CD14-positive monocyte (primary cell): ENCODE measurements around the gene RCC1. TPM values are rescaled to one million over a fixed set of nuclear protein-coding genes. Genes with fewer than 3 reads are reported as not detected.

Experiments used
- DNase-seq, 3 donors: peaks; one replicate each; pipeline ENCODE4 v3.0.0-alpha.2; 2011 to 2022
- H2AFZ ChIP-seq: 2 replicates; pipeline ENCODE4 v1.6.0; 2012; ENCODE audit warnings: mild to moderate bottlenecking, low read depth, low read length, inconsistent platforms; ENCODE audit not compliant: insufficient read depth, poor library complexity, severe bottlenecking
- H3K27ac ChIP-seq, 2 donors: 1 replicate in 1 of 2; 2 replicates in 1 of 2; pipeline ENCODE4 v1.5.1; 2012 to 2013; ENCODE audit warnings: low read length in 2 of 2, control low read depth in 1 of 2, inconsistent platforms in 1 of 2, low read depth in 1 of 2, mild to moderate bottlenecking in 1 of 2
- H3K27me3 ChIP-seq, 2 donors: one replicate each; pipeline versions ENCODE4 v1.6.0 to v1.6.1; 2011 to 2013; ENCODE audit warnings: low read length in 2 of 2; ENCODE audit not compliant: control insufficient read depth in 2 of 2, insufficient read depth in 2 of 2
- H3K36me3 ChIP-seq, 2 donors: replicated peaks in 1 of 2; 1 replicate in 1 of 2; 2 replicates in 1 of 2; pipeline versions ENCODE4 v1.5.1 to v1.6.1; 2012 to 2013; ENCODE audit warnings: low read length in 2 of 2, control low read depth in 1 of 2, inconsistent platforms in 1 of 2, mild to moderate bottlenecking in 1 of 2; ENCODE audit not compliant: insufficient read depth in 2 of 2, control insufficient read depth in 1 of 2
- H3K4me1 ChIP-seq, 2 donors: 1 replicate in 1 of 2; 2 replicates in 1 of 2; pipeline versions ENCODE4 v1.5.1 to v1.6.1; 2012 to 2013; ENCODE audit warnings: low read length in 2 of 2, control low read depth in 1 of 2, inconsistent platforms in 1 of 2, mild to moderate bottlenecking in 1 of 2, moderate library complexity in 1 of 2; ENCODE audit not compliant: insufficient read depth in 2 of 2, control insufficient read depth in 1 of 2
- H3K4me2 ChIP-seq: replicated peaks from 2 replicates; pipeline ENCODE3; 2012; ENCODE audit warnings: low read length, moderate library complexity, mild to moderate bottlenecking; ENCODE audit not compliant: poor library complexity, severe bottlenecking; ENCODE audit errors: extremely low read depth
- H3K4me3 ChIP-seq, 3 experiments: fragments of 200-600 bp in 1 of 3; sonication (generic) in 1 of 3; replicated peaks in 1 of 3; 1 replicate in 2 of 3; 2 replicates in 1 of 3; pipeline ENCODE4 v1.5.1; 2011 to 2013; ENCODE audit warnings: low read length in 3 of 3, mild to moderate bottlenecking in 3 of 3, control low read depth in 2 of 3, low read depth in 2 of 3, inconsistent platforms in 1 of 3, moderate library complexity in 1 of 3
- H3K79me2 ChIP-seq: 2 replicates; pipeline ENCODE4 v1.6.0; 2012; ENCODE audit warnings: mild to moderate bottlenecking, control low read depth, inconsistent platforms, low read length, moderate library complexity; ENCODE audit not compliant: insufficient read depth
- H3K9ac ChIP-seq: 2 replicates; pipeline ENCODE4 v1.6.0; 2017; ENCODE audit warnings: low read length, mild to moderate bottlenecking; ENCODE audit not compliant: insufficient read depth, poor library complexity, severe bottlenecking
- H3K9me3 ChIP-seq, 2 donors: replicated peaks in 1 of 2; 1 replicate in 1 of 2; 2 replicates in 1 of 2; pipeline versions ENCODE4 v1.5.1 to v1.6.1; 2012 to 2013; ENCODE audit warnings: low read length in 2 of 2, control low read depth in 1 of 2; ENCODE audit not compliant: control insufficient read depth in 1 of 2, insufficient read depth in 1 of 2
- H4K20me1 ChIP-seq: 2 replicates; pipeline ENCODE4 v1.6.0; 2012; ENCODE audit warnings: mild to moderate bottlenecking, low read length, control low read depth, moderate library complexity; ENCODE audit not compliant: insufficient read depth
- H3K27ac Mint-ChIP-seq, 7 donors: one replicate each; pipeline ENCODE4 v1.8.0; 2020; ENCODE audit warnings: mild to moderate bottlenecking in 7 of 7, mixed read lengths in 7 of 7, moderate library complexity in 6 of 7, inconsistent platforms in 2 of 7
- H3K27me3 Mint-ChIP-seq, 3 donors: one replicate each; pipeline ENCODE4 v1.8.0; 2021 to 2022; ENCODE audit warnings: low read depth in 3 of 3, mild to moderate bottlenecking in 3 of 3, mixed read lengths in 3 of 3, moderate library complexity in 3 of 3, inconsistent platforms in 1 of 3
- H3K36me3 Mint-ChIP-seq, 2 donors: one replicate each; pipeline ENCODE4 v1.8.0; 2020; ENCODE audit warnings: mixed read lengths in 2 of 2, inconsistent platforms in 1 of 2, mild to moderate bottlenecking in 1 of 2
- H3K4me1 Mint-ChIP-seq: one replicate; pipeline ENCODE4 v1.8.0; 2020; ENCODE audit warnings: mild to moderate bottlenecking, mixed read lengths
- H3K4me3 Mint-ChIP-seq, 2 donors: one replicate each; pipeline ENCODE4 v1.8.0; 2020; ENCODE audit warnings: mild to moderate bottlenecking in 2 of 2, mixed read lengths in 2 of 2, moderate library complexity in 1 of 2
- H3K9me3 Mint-ChIP-seq, 7 donors: one replicate each; pipeline ENCODE4 v1.8.0; 2020 to 2022; ENCODE audit warnings: mixed read lengths in 7 of 7, mild to moderate bottlenecking in 6 of 7, moderate library complexity in 6 of 7, inconsistent platforms in 2 of 7
- WGBS: methylation state at CpG from one replicate; pipeline ENCODE4 v1.1.5; 2013; ENCODE audit warnings: missing lambda C conversion rate; ENCODE audit not compliant: insufficient coverage; 5-methylcytosine and 5-hydroxymethylcytosine counted together
- intact Hi-C, 2 donors: fragments of 100-400 bp; cut with micrococcal nuclease; formaldehyde crosslinking; loops; one replicate each; pipeline versions ENCODE4 v1.15.0 to v1.15.1; 2023
- polyA minus RNA-seq: library from RNA; depleted of rRNA, polyadenylated mRNA; stranded (reverse); fragments of >200 nt; gene quantifications from 2 replicates; pipeline ENCODE4 v1.2.3, GENCODE V29; 2012
- polyA plus RNA-seq, 3 donors: library from polyadenylated mRNA; depleted of rRNA in 1 of 3; unstranded in 2 of 3; stranded (reverse) in 1 of 3; fragments of 300-500 nt in 2 of 3; fragments of >200 nt in 1 of 3; fragmentation: Illumina TruSeq in 2 of 3; gene quantifications; 1 replicate in 2 of 3; 2 replicates in 1 of 3; pipeline ENCODE4 v1.2.3, GENCODE V29; 2012 to 2021
- total RNA-seq, 12 experiments: library from RNA in 1 of 12; stranded (reverse) in 1 of 12; fragments of 120-200 nt in 1 of 12; gene quantifications; one replicate each; pipeline ENCODE4 v1.2.4 and lab custom pipeline; 2013 to 2026; ENCODE audit warnings: mixed read lengths in 6 of 12, inconsistent platforms in 1 of 12
- TF ChIP-seq, protein P1 (sequence below): fragments of 200-600 bp; IDR thresholded peaks from one replicate; pipeline ENCODE4 v1.8.0; 2022; ENCODE audit warnings: antibody characterized with exemption, mild to moderate bottlenecking

The RCC1 gene
- 15.0 TPM for total RNA-seq (2013)
- polyA plus RNA-seq = 10 to 100 TPM in 2 of 3 donors, 1 to 10 TPM in 1; 8.7 to 10.6 (median 10.1) TPM
- 7.8 and 12.5 TPM in 2 replicates for polyA minus RNA-seq
- 8.9 to 44.2 (median 27.0) reads per million in 11 experiments for total RNA-seq (lab: John Stamatoyannopoulos, UW)

DNA sequence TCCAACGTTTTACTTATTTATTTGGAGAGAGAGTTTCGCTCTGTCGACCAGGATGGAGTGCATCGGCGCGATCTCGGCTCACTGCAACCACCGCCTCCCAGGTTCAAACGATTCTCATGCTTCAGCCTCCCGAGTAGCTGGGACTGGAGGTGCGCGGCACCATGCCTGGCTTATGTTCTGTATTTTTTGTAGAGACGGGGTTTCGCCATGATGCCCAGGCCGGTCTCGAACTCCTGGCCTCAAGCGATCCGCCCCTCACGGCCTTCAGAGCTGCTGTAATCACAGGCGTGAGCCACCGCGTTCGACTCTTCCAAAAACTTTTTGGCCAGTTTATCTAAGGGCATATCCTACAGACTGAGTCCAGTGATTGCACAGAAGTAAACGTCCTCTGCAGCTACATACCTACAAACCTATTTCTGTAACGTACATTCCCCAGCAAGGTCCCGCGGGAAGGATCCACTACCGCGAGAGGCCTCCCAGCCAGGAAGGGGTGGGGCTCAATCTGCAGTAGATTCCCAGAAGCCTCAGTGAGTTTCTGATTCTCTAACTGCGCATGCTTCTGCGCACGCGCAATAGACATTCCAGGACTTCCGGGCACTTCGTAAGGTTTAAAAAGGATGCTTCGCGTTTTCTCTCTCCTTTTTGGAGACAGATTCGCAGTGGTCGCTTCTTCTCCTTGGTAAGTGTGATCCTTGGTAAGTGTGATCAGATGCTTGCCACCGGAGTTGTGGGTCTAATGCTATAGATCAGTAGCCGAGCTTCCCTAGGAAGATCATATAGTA lies at the start of gene RCC1:
RCC1 (plus strand) TSS at position 638 of the 782 bp plus-strand sequence. CDS start 23,824 bp downstream, outside the sequence.
- Mint-ChIP-seq H3K4me3 (peak within 1 kb of the TSS; percentile 94 to 96), H3K4me1 (peaks cover 42% of the 10 kb centered on the region), H3K9me3 (peaks cover 0 to 3% (median 0%) of the 10 kb centered on the region in 7 donors), H3K27me3 (no peaks in the 10 kb centered on the region), H3K27ac (peak within 1 kb of the TSS; percentile 86 to 95 (median 94)), H3K36me3 (peaks cover 22 to 24% of the 10 kb centered on the region in 2 donors)
- peaks cover 24 to 29% of the 10 kb centered on the region in 2 donors for H3K36me3 ChIP-seq
- no peaks in the 10 kb centered on the region for H3K27me3 ChIP-seq
- no peaks in the 10 kb centered on the region for H3K9me3 ChIP-seq
- peak; percentile 97 to 99 (median 98) for DNase-seq
- peak within 1 kb of the TSS; percentile 73 to 81 for H3K27ac ChIP-seq
- H4K20me1 ChIP-seq = peaks cover 45% of the 10 kb centered on the region
- intact Hi-C loops = loop anchor here in 1 of 2 donors (5.0 to 10.0 kb wide), 5 partner anchors 77 to 677 kb away; partner anchors contain the start of genes RNU11, SESN2 and SRSF4
- peak within 1 kb of the TSS; percentile 72 for H3K4me2 ChIP-seq
- H3K9ac ChIP-seq = peak within 1 kb of the TSS; percentile 74
- 1% methylated on average over 33 of the region's 41 CpGs for WGBS
- H3K79me2 ChIP-seq = peaks cover 48% of the 10 kb centered on the region
- peak within 1 kb of the TSS; percentile 58 to 93 (median 91) for H3K4me3 ChIP-seq
- peaks cover 40 to 44% of the 10 kb centered on the region in 2 donors for H3K4me1 ChIP-seq
- H2AFZ ChIP-seq = peak within 1 kb of the TSS; percentile 90
- TF ChIP-seq, protein P1, sequence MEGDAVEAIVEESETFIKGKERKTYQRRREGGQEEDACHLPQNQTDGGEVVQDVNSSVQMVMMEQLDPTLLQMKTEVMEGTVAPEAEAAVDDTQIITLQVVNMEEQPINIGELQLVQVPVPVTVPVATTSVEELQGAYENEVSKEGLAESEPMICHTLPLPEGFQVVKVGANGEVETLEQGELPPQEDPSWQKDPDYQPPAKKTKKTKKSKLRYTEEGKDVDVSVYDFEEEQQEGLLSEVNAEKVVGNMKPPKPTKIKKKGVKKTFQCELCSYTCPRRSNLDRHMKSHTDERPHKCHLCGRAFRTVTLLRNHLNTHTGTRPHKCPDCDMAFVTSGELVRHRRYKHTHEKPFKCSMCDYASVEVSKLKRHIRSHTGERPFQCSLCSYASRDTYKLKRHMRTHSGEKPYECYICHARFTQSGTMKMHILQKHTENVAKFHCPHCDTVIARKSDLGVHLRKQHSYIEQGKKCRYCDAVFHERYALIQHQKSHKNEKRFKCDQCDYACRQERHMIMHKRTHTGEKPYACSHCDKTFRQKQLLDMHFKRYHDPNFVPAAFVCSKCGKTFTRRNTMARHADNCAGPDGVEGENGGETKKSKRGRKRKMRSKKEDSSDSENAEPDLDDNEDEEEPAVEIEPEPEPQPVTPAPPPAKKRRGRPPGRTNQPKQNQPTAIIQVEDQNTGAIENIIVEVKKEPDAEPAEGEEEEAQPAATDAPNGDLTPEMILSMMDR = no peak

GRCh38 chr1:28456078-28456477 lies 49.8 kb upstream of the RCC1 start:
- H3K9ac ChIP-seq = no peak overlapping the region

More at GRCh38 chr1:28456078-28456477, 49.8 kb upstream of the RCC1 start:
- peaks cover 0 to 2% (median 0%) of the 10 kb centered on the region in 3 donors for H3K27me3 Mint-ChIP-seq
- no peak overlapping the region for H3K4me2 ChIP-seq
- no peak overlapping the region for H3K27ac Mint-ChIP-seq
- H4K20me1 ChIP-seq = peaks cover 6% of the 10 kb centered on the region
- H3K4me3 ChIP-seq = no peak overlapping the region
- H3K4me3 Mint-ChIP-seq = no peak overlapping the region
- H3K27me3 ChIP-seq = no peaks in the 10 kb centered on the region
- peaks cover 12 to 31% of the 10 kb centered on the region in 2 donors for H3K36me3 ChIP-seq
- intact Hi-C loops = no loop called here
- DNase-seq = peak in 2 of 3 donors; percentile 18 to 56
- H3K27ac ChIP-seq = no peak overlapping the region
- no peaks in the 10 kb centered on the region for H3K9me3 ChIP-seq
- TF ChIP-seq, protein P1 = no peak
- peaks cover 26 to 32% of the 10 kb centered on the region in 2 donors for H3K36me3 Mint-ChIP-seq
- peaks cover 0 to 7% (median 0%) of the 10 kb centered on the region in 7 donors for H3K9me3 Mint-ChIP-seq
- peaks cover 7 to 12% of the 10 kb centered on the region in 2 donors for H3K4me1 ChIP-seq
- peaks cover 17% of the 10 kb centered on the region for H3K4me1 Mint-ChIP-seq
- no peaks in the 10 kb centered on the region for H3K79me2 ChIP-seq
- no peak overlapping the region for H2AFZ ChIP-seq
- 29% methylated on average over 4 of the region's 5 CpGs for WGBS
